Cardiac muscle cell (in vitro differentiated cells and primary cell): ENCODE measurements around the gene ZNF547. TPM values are rescaled to one million over a fixed set of nuclear protein-coding genes. Genes with fewer than 3 reads are reported as not detected.
A peak's percentile ranks its signal among the peaks of the same experiment; 100 is the strongest.

ENCODE experiments used
- DNase-seq, 2 donors: peaks; one replicate each; pipeline versions ENCODE4 v3.0.0 to v3.0.0-alpha.2; 2010 to 2017; ENCODE audit warnings: low read depth in 1 of 2, low spot score in 1 of 2
- H3K27ac ChIP-seq: fragments of 200-600 bp; sonication (generic); 2 replicates; pipeline ENCODE4 v1.5.1; 2016
- H3K27me3 ChIP-seq: fragments of 200-600 bp; sonication (generic); 2 replicates; pipeline ENCODE4 v1.6.0; 2016; ENCODE audit warnings: control low read depth
- H3K36me3 ChIP-seq: fragments of 200-600 bp; sonication (generic); 2 replicates; pipeline ENCODE4 v1.5.1; 2016; ENCODE audit warnings: control low read depth
- H3K4me1 ChIP-seq: fragments of 200-600 bp; sonication (generic); 2 replicates; pipeline ENCODE4 v1.8.1; 2017; ENCODE audit warnings: low read depth, mild to moderate bottlenecking, mixed run types
- H3K4me3 ChIP-seq: fragments of 200-600 bp; sonication (generic); 2 replicates; pipeline ENCODE4 v1.5.1; 2016; ENCODE audit warnings: mild to moderate bottlenecking
- H3K9me3 ChIP-seq: fragments of 200-600 bp; sonication (generic); 2 replicates; pipeline ENCODE4 v1.5.1; 2017; ENCODE audit warnings: low read depth, mild to moderate bottlenecking, control low read depth
- polyA plus RNA-seq: library from polyadenylated mRNA; unstranded; fragments of >200 nt; fragmentation: Nextera tagmentation; extraction: Ambion mirVana; gene quantifications from 2 replicates; pipeline ENCODE4 v1.2.1, GENCODE V29; 2016
- total RNA-seq: library from RNA; depleted of rRNA; stranded (reverse); fragments of >200 nt; gene quantifications from 2 replicates; pipeline ENCODE4 v1.2.3, GENCODE V29; 2016
- TF ChIP-seq, protein P1 (sequence below): IDR thresholded peaks from 2 replicates; pipeline ENCODE4 v1.5.1; 2012; ENCODE audit warnings: low read depth, mild to moderate bottlenecking, low read length

The ZNF547 gene
- total and polyA plus RNA-seq, 2 experiments from 2014 or later, result 0.66 to 1.8 TPM

DNA sequence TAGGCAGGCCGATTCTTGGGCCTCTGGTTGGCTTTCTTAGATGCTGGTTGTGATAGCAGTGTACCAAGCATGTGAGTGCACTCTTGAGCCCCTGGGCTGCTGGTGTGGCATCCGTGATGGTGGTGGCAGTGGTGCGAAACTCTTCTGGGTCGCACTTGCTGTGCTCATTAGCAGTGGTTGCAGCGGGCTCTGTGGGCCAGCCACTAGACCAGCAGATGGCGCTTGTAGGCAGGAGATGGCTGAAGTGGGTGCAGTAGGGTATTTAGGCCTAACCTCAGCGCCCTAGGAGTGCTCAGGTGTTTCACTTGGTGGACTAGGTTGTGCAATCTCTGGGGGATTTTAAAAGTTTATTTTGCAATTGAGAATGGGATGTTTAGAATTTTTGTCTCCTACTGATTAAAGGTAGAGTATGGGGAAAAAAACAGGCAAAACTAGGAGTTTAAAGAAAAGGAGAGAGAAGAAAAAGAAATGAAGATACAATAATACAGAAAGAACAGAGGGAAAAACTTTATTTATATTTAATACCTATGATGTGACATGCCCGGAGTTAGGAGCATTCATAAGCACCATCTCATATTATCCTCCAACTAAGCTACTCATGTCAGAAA lies 43.3 kb downstream of the ZNF547 start:
- no peaks in the 10 kb centered on the region for H3K4me1 ChIP-seq
- no peaks in the 10 kb centered on the region for H3K36me3 ChIP-seq
- H3K27ac ChIP-seq, result no peak overlapping the region
- DNase-seq, result peak; percentile 69 to 84
- no peaks in the 10 kb centered on the region for H3K9me3 ChIP-seq
- TF ChIP-seq, protein P1, sequence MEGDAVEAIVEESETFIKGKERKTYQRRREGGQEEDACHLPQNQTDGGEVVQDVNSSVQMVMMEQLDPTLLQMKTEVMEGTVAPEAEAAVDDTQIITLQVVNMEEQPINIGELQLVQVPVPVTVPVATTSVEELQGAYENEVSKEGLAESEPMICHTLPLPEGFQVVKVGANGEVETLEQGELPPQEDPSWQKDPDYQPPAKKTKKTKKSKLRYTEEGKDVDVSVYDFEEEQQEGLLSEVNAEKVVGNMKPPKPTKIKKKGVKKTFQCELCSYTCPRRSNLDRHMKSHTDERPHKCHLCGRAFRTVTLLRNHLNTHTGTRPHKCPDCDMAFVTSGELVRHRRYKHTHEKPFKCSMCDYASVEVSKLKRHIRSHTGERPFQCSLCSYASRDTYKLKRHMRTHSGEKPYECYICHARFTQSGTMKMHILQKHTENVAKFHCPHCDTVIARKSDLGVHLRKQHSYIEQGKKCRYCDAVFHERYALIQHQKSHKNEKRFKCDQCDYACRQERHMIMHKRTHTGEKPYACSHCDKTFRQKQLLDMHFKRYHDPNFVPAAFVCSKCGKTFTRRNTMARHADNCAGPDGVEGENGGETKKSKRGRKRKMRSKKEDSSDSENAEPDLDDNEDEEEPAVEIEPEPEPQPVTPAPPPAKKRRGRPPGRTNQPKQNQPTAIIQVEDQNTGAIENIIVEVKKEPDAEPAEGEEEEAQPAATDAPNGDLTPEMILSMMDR, result peak; percentile 89
- H3K27me3 ChIP-seq, result no peaks in the 10 kb centered on the region
- H3K4me3 ChIP-seq, result no peak overlapping the region

- peak; percentile 96 to 97 for DNase-seq
- TF ChIP-seq, protein P1, result no peak
- no peaks in the 10 kb centered on the region for H3K36me3 ChIP-seq
- peaks cover 4% of the 10 kb centered on the region for H3K4me1 ChIP-seq
- no peaks in the 10 kb centered on the region for H3K9me3 ChIP-seq
- H3K27ac ChIP-seq, result peak within 1 kb of the TSS; percentile 28
- H3K4me3 ChIP-seq, result peak within 1 kb of the TSS; percentile 79
- H3K27me3 ChIP-seq, result no peaks in the 10 kb centered on the region
These were observed 47.7 kb downstream of the ZNF547 start, which contains the start of gene ZNF17 for GRCh38 chr19:57410877-57411671. ZNF17 (plus strand) TSS chr19:57411161; CDS start chr19:57413616, 2,455 bp downstream.

GRCh38 chr19:57419439-57419838 lies 56.1 kb downstream of the ZNF547 start:
- H3K4me3 ChIP-seq, result no peak overlapping the region
- no peak overlapping the region for H3K27ac ChIP-seq
- H3K4me1 ChIP-seq, result no peaks in the 10 kb centered on the region
- no peaks in the 10 kb centered on the region for H3K9me3 ChIP-seq
- no peaks in the 10 kb centered on the region for H3K27me3 ChIP-seq
- peaks cover 16% of the 10 kb centered on the region for H3K36me3 ChIP-seq
- no peak for DNase-seq
- TF ChIP-seq, protein P1, result no peak

GRCh38 chr19:57421037-57421436 lies 57.7 kb downstream of the ZNF547 start:
- Histone ChIP-seq H3K9me3 (no peaks in the 10 kb centered on the region), H3K4me1 (no peaks in the 10 kb centered on the region), H3K27me3 (no peaks in the 10 kb centered on the region), H3K4me3 (no peak overlapping the region), H3K36me3 (peaks cover 16% of the 10 kb centered on the region), H3K27ac (no peak overlapping the region)
- TF ChIP-seq, protein P1, result no peak
- no peak for DNase-seq

Other genes with a start within 250 kb of the ZNF547 start
- gene USP29, start 243.6 kb upstream of the ZNF547 start, total RNA-seq, result not detected in 2 replicates
- not detected in 2 replicates for gene USP29, start 243.6 kb upstream of the ZNF547 start, polyA plus RNA-seq
- not detected in 2 replicates for gene ZIM3, start 218.3 kb upstream of the ZNF547 start, total RNA-seq
- gene ZIM3, start 218.3 kb upstream of the ZNF547 start, polyA plus RNA-seq, result not detected in 2 replicates
- not detected in 2 replicates for gene DUXA, start 196.1 kb upstream of the ZNF547 start, total RNA-seq
- not detected in 2 replicates for gene DUXA, start 196.1 kb upstream of the ZNF547 start, polyA plus RNA-seq
- gene ZNF264, start 172.1 kb upstream of the ZNF547 start, total RNA-seq, result 29.1 and 50.5 TPM in 2 replicates
- 2.9 and 3.8 TPM in 2 replicates for gene ZNF264, start 172.1 kb upstream of the ZNF547 start, polyA plus RNA-seq
- gene AURKC, start 132.5 kb upstream of the ZNF547 start, total RNA-seq, result 0.46 and 1.3 TPM in 2 replicates
- gene AURKC, start 132.5 kb upstream of the ZNF547 start, polyA plus RNA-seq, result 2.9 TPM in 1 of 2 replicates, not detected in the other
- 13.7 and 20.2 TPM in 2 replicates for gene ZNF805, start 122.9 kb upstream of the ZNF547 start, total RNA-seq
- gene ZNF805, start 122.9 kb upstream of the ZNF547 start, polyA plus RNA-seq, result 4.8 TPM in 2 replicates
- 28.0 and 59.4 TPM in 2 replicates for gene ZNF460, start 83.1 kb upstream of the ZNF547 start, total RNA-seq
- 1.8 and 5.9 TPM in 2 replicates for gene ZNF460, start 83.1 kb upstream of the ZNF547 start, polyA plus RNA-seq
- 9.9 and 12.3 TPM in 2 replicates for gene ZNF543, start 43.1 kb upstream of the ZNF547 start, total RNA-seq
- gene ZNF543, start 43.1 kb upstream of the ZNF547 start, polyA plus RNA-seq, result 3.4 and 7.3 TPM in 2 replicates
- 8.0 and 9.0 TPM in 2 replicates for gene ZNF304, start 12.3 kb upstream of the ZNF547 start, total RNA-seq
- gene ZNF304, start 12.3 kb upstream of the ZNF547 start, polyA plus RNA-seq, result 6.2 and 6.7 TPM in 2 replicates
- 15.1 and 26.4 TPM in 2 replicates for gene TRAPPC2B, start within 50 bp of the ZNF547 start, total RNA-seq
- gene TRAPPC2B, start within 50 bp of the ZNF547 start, polyA plus RNA-seq, result 34.6 and 39.3 TPM in 2 replicates
- 37.9 and 38.2 TPM in 2 replicates for gene ZNF548, start 26.3 kb downstream of the ZNF547 start, total RNA-seq
- gene ZNF548, start 26.3 kb downstream of the ZNF547 start, polyA plus RNA-seq, result 11.4 and 15.9 TPM in 2 replicates
- gene ZNF17, start 47.6 kb downstream of the ZNF547 start, total RNA-seq, result 5.8 and 13.0 TPM in 2 replicates
- 4.2 and 7.1 TPM in 2 replicates for gene ZNF17, start 47.6 kb downstream of the ZNF547 start, polyA plus RNA-seq
- gene ZNF749, start 71.8 kb downstream of the ZNF547 start, total RNA-seq, result 11.8 and 13.7 TPM in 2 replicates
- gene ZNF749, start 71.8 kb downstream of the ZNF547 start, polyA plus RNA-seq, result 16.6 and 28.8 TPM in 2 replicates
- gene VN1R1, start 93.6 kb downstream of the ZNF547 start, total RNA-seq, result 1.2 and 2.3 TPM in 2 replicates
- gene VN1R1, start 93.6 kb downstream of the ZNF547 start, polyA plus RNA-seq, result 2.9 and 4.1 TPM in 2 replicates
- 32.6 and 37.9 TPM in 2 replicates for gene ZNF772, start 114.0 kb downstream of the ZNF547 start, total RNA-seq
- gene ZNF772, start 114.0 kb downstream of the ZNF547 start, polyA plus RNA-seq, result 11.3 and 13.6 TPM in 2 replicates
- 14.0 and 36.2 TPM in 2 replicates for gene ZNF419, start 124.2 kb downstream of the ZNF547 start, total RNA-seq
- 11.3 and 15.8 TPM in 2 replicates for gene ZNF419, start 124.2 kb downstream of the ZNF547 start, polyA plus RNA-seq
- gene ZNF773, start 136.4 kb downstream of the ZNF547 start, total RNA-seq, result 25.4 and 34.2 TPM in 2 replicates
- 12.4 and 13.3 TPM in 2 replicates for gene ZNF773, start 136.4 kb downstream of the ZNF547 start, polyA plus RNA-seq
- 5.0 and 7.5 TPM in 2 replicates for gene ZNF549, start 163.8 kb downstream of the ZNF547 start, total RNA-seq
- gene ZNF549, start 163.8 kb downstream of the ZNF547 start, polyA plus RNA-seq, result 7.5 and 10.1 TPM in 2 replicates
- 42.6 and 62.4 TPM in 2 replicates for gene ZNF550, start 196.3 kb downstream of the ZNF547 start, total RNA-seq
- 9.8 and 9.9 TPM in 2 replicates for gene ZNF550, start 196.3 kb downstream of the ZNF547 start, polyA plus RNA-seq
- gene ZNF416, start 215.4 kb downstream of the ZNF547 start, total RNA-seq, result 6.8 and 7.8 TPM in 2 replicates
- 6.2 and 7.6 TPM in 2 replicates for gene ZNF416, start 215.4 kb downstream of the ZNF547 start, polyA plus RNA-seq
- 16.0 and 18.2 TPM in 2 replicates for gene ZIK1, start 220.6 kb downstream of the ZNF547 start, total RNA-seq
- 11.7 and 13.9 TPM in 2 replicates for gene ZIK1, start 220.6 kb downstream of the ZNF547 start, polyA plus RNA-seq
- 7.1 and 9.3 TPM in 2 replicates for gene ZNF530, start 236.3 kb downstream of the ZNF547 start, total RNA-seq
- 6.4 and 6.5 TPM in 2 replicates for gene ZNF530, start 236.3 kb downstream of the ZNF547 start, polyA plus RNA-seq